GM12864 (cell line): ENCODE results near the gene RAB11A.

ENCODE experiments used
- DNase-seq: peaks from one replicate; pipeline ENCODE4 v3.0.0-alpha.2; 2011; ENCODE audit warnings: low read depth
- H3K4me3 ChIP-seq: 2 replicates; pipeline ENCODE4 v1.5.1; 2011; ENCODE audit warnings: mild to moderate bottlenecking, low read depth, low read length, control low read depth
- TF ChIP-seq, protein P1 (sequence below): IDR thresholded peaks from 2 replicates; pipeline ENCODE4 v1.5.1; 2011; ENCODE audit warnings: low read depth, mild to moderate bottlenecking, moderate library complexity, low read length, control low read depth, inconsistent platforms; ENCODE audit errors: missing control alignments

The RAB11A gene

DNA sequence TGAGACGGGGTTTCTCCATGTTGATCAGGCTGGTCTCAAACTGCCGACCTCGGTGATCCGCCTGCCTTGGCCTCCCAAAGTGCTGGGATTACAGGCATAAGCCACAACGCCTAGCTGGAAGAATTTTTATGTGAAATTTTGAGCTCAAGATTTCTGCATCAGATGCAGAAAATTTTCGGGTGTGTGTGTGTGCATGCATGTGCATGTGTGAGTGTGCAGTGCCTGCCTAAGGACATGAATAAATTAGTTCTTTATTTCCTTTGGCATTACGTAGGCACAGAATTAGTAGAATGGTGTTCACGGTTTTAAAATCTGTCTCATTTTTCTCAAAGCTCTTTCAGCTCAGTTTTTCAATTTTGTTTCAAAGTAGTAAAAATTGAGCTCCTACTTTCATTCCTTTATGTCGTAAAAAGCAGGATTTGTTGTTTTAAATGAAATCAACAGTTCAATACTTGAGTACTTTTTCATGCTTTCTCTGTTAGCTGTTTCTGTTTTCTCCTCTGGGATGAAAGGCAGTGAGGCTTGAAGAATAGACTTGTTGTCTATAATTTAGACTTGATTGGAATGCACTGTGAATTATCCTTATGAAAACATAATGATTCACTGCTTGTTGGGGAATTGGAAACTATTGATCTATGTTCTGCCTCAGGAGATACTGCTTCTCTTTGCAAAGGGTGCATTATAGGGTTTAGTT is 23.3 kb upstream of the RAB11A start:
- TF ChIP-seq, protein P1, sequence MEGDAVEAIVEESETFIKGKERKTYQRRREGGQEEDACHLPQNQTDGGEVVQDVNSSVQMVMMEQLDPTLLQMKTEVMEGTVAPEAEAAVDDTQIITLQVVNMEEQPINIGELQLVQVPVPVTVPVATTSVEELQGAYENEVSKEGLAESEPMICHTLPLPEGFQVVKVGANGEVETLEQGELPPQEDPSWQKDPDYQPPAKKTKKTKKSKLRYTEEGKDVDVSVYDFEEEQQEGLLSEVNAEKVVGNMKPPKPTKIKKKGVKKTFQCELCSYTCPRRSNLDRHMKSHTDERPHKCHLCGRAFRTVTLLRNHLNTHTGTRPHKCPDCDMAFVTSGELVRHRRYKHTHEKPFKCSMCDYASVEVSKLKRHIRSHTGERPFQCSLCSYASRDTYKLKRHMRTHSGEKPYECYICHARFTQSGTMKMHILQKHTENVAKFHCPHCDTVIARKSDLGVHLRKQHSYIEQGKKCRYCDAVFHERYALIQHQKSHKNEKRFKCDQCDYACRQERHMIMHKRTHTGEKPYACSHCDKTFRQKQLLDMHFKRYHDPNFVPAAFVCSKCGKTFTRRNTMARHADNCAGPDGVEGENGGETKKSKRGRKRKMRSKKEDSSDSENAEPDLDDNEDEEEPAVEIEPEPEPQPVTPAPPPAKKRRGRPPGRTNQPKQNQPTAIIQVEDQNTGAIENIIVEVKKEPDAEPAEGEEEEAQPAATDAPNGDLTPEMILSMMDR: no peak
- no peak overlapping the region for H3K4me3 ChIP-seq
- no peak for DNase-seq

DNA sequence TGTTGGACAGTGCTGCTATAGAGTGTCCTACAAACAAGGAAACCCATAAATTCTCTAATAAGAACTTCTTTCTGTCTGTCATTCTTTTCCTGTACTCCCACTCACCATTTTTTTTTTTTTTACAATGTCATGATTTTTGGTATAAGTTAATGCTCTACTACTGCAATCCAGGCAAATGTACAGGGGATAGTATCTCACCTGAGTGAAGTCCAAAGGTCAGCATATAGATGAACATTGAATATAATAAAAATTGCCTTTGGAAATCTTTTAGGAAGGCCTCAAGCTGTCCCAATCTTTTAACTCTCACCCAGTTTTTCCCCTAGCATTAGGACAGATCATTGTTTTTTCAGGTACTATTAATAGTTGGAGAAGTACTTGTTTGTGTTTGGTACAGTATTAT is 21.3 kb upstream of the RAB11A start:
- TF ChIP-seq, protein P1: no peak
- no peak for DNase-seq
- no peak overlapping the region for H3K4me3 ChIP-seq

DNA sequence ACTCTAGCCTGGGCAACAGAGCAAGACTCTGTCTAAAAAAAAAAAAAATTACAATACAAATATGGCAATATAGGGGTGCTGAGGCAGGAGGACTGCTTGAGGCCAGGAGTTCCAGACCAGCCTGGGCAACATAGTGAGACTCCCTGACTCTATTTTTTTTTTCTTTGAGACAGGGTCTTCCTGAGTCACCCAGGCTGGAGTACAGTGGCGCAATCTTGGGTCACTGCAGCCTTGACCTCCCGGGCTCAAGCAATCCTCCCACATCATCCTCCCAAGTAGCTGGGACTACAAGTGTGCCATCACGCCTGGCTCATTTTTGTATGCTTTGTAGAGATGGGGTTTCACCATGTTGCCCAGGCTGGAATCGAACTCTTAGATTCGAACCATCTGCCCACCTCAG is 17.3 kb upstream of the RAB11A start:
- no peak for DNase-seq
- H3K4me3 ChIP-seq: no peak overlapping the region
- TF ChIP-seq, protein P1: no peak

DNA sequence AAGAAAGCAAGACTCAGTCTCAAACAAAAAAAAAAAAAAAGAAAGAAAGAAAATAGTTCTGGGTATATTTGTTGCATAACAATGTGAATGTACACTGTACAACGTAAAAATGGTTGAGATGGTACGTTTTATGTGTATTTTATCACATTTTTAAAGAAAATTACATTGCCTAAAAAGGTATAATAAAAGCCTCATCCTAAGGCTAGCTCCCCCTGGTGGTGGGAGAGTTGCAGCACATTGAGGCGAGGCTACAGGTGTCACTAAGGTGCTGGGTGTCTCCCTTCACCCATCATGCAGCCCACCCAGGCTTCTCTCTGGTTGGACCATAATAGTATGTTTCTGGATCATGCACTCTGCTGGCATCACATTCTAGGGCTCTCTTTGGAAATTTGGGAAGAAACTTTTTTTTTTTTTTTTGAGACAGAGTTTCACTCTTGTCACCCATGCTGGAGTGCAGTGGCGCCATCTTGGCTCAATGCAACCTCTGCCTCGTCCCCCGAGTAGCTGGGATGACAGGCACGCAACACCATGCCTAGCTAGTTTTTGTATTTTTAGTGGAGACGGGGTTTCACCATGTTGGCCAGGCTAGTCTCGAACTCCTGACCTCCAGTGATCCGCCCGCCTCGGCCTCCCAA is 12.4 kb upstream of the RAB11A start:
- TF ChIP-seq, protein P1: peak; percentile 79
- DNase-seq: no peak
- no peak overlapping the region for H3K4me3 ChIP-seq

DNA sequence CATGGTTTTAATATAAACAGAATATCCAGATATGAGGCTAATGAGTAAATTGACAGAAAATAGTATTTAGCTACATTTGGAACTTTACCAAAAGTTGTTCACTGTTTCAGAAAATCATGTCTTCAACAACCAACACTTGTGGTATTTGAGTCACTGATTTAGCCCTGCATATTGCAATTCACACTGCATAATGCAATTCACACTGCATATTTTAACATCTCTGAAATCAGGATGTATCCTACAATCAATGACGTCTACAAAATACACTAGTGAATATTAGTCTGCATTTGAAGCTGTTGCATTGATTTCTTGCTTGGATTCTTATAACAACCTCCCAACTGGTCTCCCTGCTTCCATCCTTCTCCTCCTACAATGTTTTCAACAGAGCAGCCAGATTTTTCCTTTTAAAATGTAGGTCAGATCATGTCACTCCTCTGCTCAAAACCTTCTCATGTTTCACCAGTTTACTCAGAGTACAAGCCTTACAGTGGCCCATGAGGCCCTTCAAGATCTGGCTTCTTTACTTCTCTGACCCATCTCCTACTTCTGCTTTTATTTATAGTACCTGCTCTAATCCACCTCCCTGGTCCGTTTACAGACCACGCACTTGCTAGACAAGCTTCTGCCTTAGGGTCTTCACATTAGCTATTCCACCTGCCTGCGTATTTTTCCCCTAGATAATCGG is 11.4 kb upstream of the RAB11A start:
- TF ChIP-seq, protein P1: no peak
- H3K4me3 ChIP-seq: no peak overlapping the region

DNA sequence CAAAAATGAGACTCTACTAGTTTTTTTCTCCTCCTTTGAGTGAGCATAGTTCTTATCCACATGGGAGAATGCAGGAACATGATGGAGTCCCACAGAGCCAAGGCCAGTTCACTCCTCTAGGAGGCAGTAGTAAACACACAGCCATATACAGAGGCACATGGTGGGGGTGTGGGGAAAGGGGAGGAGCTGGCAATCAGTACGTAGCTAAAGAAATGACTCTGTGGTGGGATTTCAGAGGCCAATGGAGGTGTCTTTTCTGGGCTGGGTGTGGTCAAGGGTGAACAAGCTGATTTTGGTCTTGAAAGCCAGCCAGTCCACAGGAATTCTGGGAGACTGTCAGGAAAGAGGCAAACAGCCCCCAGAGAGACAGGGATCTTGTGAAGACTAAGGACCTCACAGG is 6.6 kb upstream of the RAB11A start:
- DNase-seq: peak; percentile 74
- TF ChIP-seq, protein P1: peak; percentile 68
- no peak overlapping the region for H3K4me3 ChIP-seq

More for the DNA sequence above, 11.4 kb upstream of the RAB11A start:
- no peak for DNase-seq
